Transverse colon (tissue), 4 donors: ENCODE results near the gene DAO. TPM values are rescaled to one million over a fixed set of nuclear protein-coding genes. Genes with fewer than 3 reads are reported as not detected.

ENCODE experiments used
- DNase-seq: peaks from one replicate; pipeline ENCODE4 v3.0.0-alpha.2; 2019
- H3K27ac ChIP-seq, 4 donors: fragments of 200-600 bp; sonication (generic); 2 replicates each; pipeline ENCODE4 v1.5.1; 2016 to 2018; ENCODE audit warnings: inconsistent platforms in 4 of 4
- H3K27me3 ChIP-seq: fragments of 200-600 bp; sonication (generic); 2 replicates; pipeline ENCODE4 v1.5.1; 2017; ENCODE audit warnings: inconsistent platforms
- H3K36me3 ChIP-seq, 4 donors: fragments of 200-600 bp; sonication (generic); 2 replicates each; pipeline ENCODE4 v1.5.1; 2017 to 2019; ENCODE audit warnings: inconsistent platforms in 4 of 4
- H3K4me1 ChIP-seq, 4 donors: fragments of 200-600 bp; sonication (generic); 2 replicates each; pipeline ENCODE4 v1.5.1; 2017 to 2020; ENCODE audit warnings: inconsistent platforms in 4 of 4
- H3K4me3 ChIP-seq, 4 donors: fragments of 200-600 bp; sonication (generic); 1 replicate in 1 of 4; 2 replicates in 3 of 4; pipeline versions ENCODE4 v1.5.1 to v1.6.1; 2017 to 2019; ENCODE audit warnings: inconsistent platforms in 4 of 4
- H3K9me3 ChIP-seq, 2 donors: fragments of 200-600 bp; sonication (generic); 2 replicates each; pipeline ENCODE4 v1.5.1; 2017 to 2019; ENCODE audit warnings: inconsistent platforms in 2 of 2
- EP300 ChIP-seq: sonication (generic); formaldehyde crosslinking; IDR thresholded peaks from one replicate; pipeline ENCODE4 v1.6.1; 2017; ENCODE audit warnings: antibody characterized with exemption, low read depth
- POLR2A ChIP-seq: fragments of 450-650 bp; IDR thresholded peaks from one replicate; pipeline ENCODE4 v1.6.1; 2016; ENCODE audit warnings: antibody characterized with exemption, mild to moderate bottlenecking, moderate library complexity
- POLR2AphosphoS5 ChIP-seq, 3 donors: sonication (generic); formaldehyde crosslinking; IDR thresholded peaks; one replicate each; pipeline ENCODE4 v1.6.1; 2016; ENCODE audit warnings: antibody characterized with exemption in 3 of 3
- WGBS, 2 donors: methylation state at CpG; one replicate each; pipeline ENCODE4 v1.1.5; 2018; ENCODE audit warnings: low coverage in 1 of 2; 5-methylcytosine and 5-hydroxymethylcytosine counted together
- in situ Hi-C, 4 donors: fragments of 200-750 bp; cut with MboI; loops; one replicate each; pipeline versions ENCODE4 v1.15.0 to v1.15.1; 2017; ENCODE audit warnings: low sequenced_read_pairs in 3 of 4, low pct_ligation_motif_present in 1 of 4, low pct_unique_long_range_greater_than_20kb in 1 of 4
- intact Hi-C: fragments of 100-400 bp; cut with DNase I; formaldehyde crosslinking; loops from one replicate; pipeline ENCODE4 v1.15.1; 2023; ENCODE audit warnings: low total_unique reads
- total RNA-seq, 4 donors: library from RNA; depleted of rRNA; stranded (reverse); fragments of >200 nt; gene quantifications; one replicate each; pipeline ENCODE4 v1.1.0, GENCODE V29; 2016
- TF ChIP-seq, protein P1 (sequence below), 5 experiments: fragments of 200-600 bp in 3 of 5; fragments of 450-650 bp in 2 of 5; sonication (generic) in 3 of 5; IDR thresholded peaks; 1 replicate in 2 of 5; 2 replicates in 3 of 5; pipeline ENCODE4 v1.5.1; 2016 to 2017; ENCODE audit warnings: antibody characterized with exemption in 5 of 5, inconsistent platforms in 3 of 5, mild to moderate bottlenecking in 2 of 5, moderate library complexity in 1 of 5

The DAO gene
- total RNA-seq, 4 donors from 2014 or later: 3.7 to 7.1 (median 4.4) TPM; not detected in 1

DNA sequence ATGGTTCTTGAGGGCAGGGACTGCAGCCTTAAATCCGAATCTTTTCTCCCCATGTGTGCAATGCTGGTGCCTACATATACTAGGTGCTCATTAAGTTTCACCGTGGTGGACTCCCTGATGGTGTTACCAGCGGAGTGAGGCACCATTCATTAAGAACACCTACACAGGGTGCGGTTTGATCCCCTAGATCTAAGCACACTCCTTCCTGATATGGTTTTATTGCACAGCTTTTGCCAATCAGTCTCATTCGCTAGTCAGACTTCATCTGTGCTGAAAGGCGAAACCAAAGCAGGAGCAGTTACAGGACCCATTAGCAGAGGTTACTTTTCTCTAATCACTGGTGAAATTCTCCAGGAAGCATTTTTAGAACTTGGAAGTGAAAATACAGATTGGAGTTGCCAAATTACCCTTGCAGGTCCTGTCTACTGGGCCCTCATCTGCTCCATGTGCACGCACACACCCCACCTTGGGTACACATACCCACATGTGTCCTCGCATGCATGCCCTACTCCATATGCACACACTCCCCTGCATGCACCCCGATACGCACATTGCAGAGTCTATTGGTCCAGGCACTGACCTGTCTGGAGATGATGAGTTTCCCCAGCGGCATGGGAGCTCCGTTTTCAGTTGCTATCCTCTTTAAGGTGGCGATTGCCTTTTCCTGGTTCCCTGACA is 58.5 kb downstream of the DAO start:
- no peak for DNase-seq
- H3K4me3 ChIP-seq: no peak overlapping the region
- H3K4me1 ChIP-seq: peaks cover 0 to 8% (median 2%) of the 10 kb centered on the region in 4 donors
- no peaks in the 10 kb centered on the region for H3K36me3 ChIP-seq
- H3K9me3 ChIP-seq: no peaks in the 10 kb centered on the region
- in situ Hi-C loops (no loop called here), intact Hi-C loops (no loop called here)
- 47 to 66% methylated on average over 3 to 13 of the region's 13 CpGs for WGBS, 2 donors
- no peak overlapping the region for H3K27ac ChIP-seq
- TF ChIP-seq, protein P1, sequence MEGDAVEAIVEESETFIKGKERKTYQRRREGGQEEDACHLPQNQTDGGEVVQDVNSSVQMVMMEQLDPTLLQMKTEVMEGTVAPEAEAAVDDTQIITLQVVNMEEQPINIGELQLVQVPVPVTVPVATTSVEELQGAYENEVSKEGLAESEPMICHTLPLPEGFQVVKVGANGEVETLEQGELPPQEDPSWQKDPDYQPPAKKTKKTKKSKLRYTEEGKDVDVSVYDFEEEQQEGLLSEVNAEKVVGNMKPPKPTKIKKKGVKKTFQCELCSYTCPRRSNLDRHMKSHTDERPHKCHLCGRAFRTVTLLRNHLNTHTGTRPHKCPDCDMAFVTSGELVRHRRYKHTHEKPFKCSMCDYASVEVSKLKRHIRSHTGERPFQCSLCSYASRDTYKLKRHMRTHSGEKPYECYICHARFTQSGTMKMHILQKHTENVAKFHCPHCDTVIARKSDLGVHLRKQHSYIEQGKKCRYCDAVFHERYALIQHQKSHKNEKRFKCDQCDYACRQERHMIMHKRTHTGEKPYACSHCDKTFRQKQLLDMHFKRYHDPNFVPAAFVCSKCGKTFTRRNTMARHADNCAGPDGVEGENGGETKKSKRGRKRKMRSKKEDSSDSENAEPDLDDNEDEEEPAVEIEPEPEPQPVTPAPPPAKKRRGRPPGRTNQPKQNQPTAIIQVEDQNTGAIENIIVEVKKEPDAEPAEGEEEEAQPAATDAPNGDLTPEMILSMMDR (IDR thresholded peaks at IDR 0.05): no peak
- TF ChIP-seq POLR2AphosphoS5 (IDR thresholded peaks at IDR 0.05): no peak
- no peak for TF ChIP-seq EP300
- no peak for TF ChIP-seq POLR2A
- H3K27me3 ChIP-seq: no peaks in the 10 kb centered on the region

DNA sequence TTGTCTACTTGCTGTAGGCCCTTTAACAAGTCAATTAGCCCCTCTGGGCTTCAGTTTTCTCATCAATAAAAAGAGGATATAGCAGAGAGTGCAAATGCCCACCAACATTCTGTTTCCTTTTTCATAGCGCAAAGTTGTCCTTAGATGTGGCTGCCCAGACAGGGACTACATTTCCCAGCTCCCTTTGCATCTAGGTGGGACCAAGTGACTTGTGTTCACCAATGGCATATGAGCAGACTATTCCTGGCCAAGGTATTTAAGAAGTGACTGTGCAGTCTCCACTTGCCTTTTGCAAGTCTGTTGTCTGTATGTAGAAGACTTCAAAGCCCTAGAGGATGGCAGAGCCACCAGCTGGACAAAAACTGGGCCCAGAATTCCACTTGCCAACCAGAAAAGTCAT is 59.7 kb downstream of the DAO start:
- H3K4me3 ChIP-seq: no peak overlapping the region
- TF ChIP-seq, protein P1 (IDR thresholded peaks at IDR 0.05): no peak
- TF ChIP-seq POLR2AphosphoS5 (IDR thresholded peaks at IDR 0.05) (no peak), POLR2A (no peak), EP300 (no peak)
- no peaks in the 10 kb centered on the region for H3K36me3 ChIP-seq
- no peak for DNase-seq
- H3K27ac ChIP-seq: no peak overlapping the region
- intact Hi-C loops: no loop called here
- H3K4me1 ChIP-seq: peaks cover 0 to 8% (median 2%) of the 10 kb centered on the region in 4 donors
- no peaks in the 10 kb centered on the region for H3K27me3 ChIP-seq
- WGBS, 2 donors: 50 to 80% methylated on average over 1 of the region's 1 CpG
- in situ Hi-C loops: no loop called here
- H3K9me3 ChIP-seq: no peaks in the 10 kb centered on the region

DNA sequence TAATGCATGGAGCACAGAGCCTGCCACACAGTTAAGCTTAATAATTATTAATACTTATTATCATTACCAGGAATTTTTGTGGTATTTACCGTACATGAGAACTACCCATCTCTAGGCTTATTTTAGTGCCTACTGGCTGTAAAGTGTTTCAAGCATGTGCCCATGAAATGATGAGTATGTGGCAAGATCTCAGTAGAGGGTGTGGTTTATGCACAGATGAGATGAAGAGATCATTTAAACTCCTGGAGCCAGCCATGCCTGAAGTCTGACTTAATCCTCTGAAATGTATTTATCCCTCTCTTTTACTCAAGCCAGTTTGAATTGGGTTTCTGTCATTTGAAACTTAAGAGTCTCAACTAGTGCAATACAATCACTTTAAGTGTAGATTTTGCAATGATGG is 60.2 kb downstream of the DAO start:
- no peak for DNase-seq
- no peaks in the 10 kb centered on the region for H3K27me3 ChIP-seq
- no peak for TF ChIP-seq POLR2A
- TF ChIP-seq POLR2AphosphoS5 (IDR thresholded peaks at IDR 0.05): no peak
- TF ChIP-seq EP300: no peak
- TF ChIP-seq, protein P1 (IDR thresholded peaks at IDR 0.05): no peak
- H3K36me3 ChIP-seq: no peaks in the 10 kb centered on the region
- H3K4me3 ChIP-seq: no peak overlapping the region
- 33 to 73% methylated on average over 1 of the region's 1 CpG for WGBS, 2 donors
- in situ Hi-C loops (no loop called here), intact Hi-C loops (no loop called here)
- H3K9me3 ChIP-seq: no peaks in the 10 kb centered on the region
- peaks cover 0 to 8% (median 2%) of the 10 kb centered on the region in 4 donors for H3K4me1 ChIP-seq
- H3K27ac ChIP-seq: no peak overlapping the region

DNA sequence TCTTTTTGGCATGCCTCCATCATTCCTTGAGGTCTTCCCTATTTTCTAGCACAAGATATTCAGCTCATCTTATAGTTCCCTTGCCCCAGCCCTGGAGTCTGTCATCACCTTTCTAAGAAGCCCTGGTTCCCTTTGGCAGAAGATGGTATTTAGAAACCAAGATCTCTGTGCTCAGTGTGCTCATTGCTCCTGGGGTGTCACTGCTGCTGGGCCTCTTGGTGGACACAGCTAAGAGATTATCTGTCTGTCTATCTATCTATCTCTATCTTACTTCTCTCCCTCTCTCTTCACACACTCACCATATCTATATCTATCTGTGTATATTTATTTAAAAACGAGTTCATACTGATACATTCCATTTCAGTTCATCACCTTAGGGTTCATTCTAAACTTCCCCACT is 67.2 kb downstream of the DAO start:
- Histone ChIP-seq H3K4me1 (peaks cover 0 to 7% (median 2%) of the 10 kb centered on the region in 4 donors), H3K27ac (no peak overlapping the region), H3K9me3 (no peaks in the 10 kb centered on the region), H3K27me3 (no peaks in the 10 kb centered on the region), H3K4me3 (no peak overlapping the region), H3K36me3 (no peaks in the 10 kb centered on the region)
- in situ Hi-C loops (no loop called here), intact Hi-C loops (no loop called here)
- DNase-seq: no peak
- 20 to 44% methylated on average over 1 of the region's 1 CpG for WGBS, 2 donors
- TF ChIP-seq EP300: no peak
- no peak for TF ChIP-seq POLR2A
- TF ChIP-seq, protein P1 (IDR thresholded peaks at IDR 0.05): no peak
- no peak for TF ChIP-seq POLR2AphosphoS5 (IDR thresholded peaks at IDR 0.05)
